ENCODE results near the gene ELAVL2.

The ELAVL2 gene

DNA sequence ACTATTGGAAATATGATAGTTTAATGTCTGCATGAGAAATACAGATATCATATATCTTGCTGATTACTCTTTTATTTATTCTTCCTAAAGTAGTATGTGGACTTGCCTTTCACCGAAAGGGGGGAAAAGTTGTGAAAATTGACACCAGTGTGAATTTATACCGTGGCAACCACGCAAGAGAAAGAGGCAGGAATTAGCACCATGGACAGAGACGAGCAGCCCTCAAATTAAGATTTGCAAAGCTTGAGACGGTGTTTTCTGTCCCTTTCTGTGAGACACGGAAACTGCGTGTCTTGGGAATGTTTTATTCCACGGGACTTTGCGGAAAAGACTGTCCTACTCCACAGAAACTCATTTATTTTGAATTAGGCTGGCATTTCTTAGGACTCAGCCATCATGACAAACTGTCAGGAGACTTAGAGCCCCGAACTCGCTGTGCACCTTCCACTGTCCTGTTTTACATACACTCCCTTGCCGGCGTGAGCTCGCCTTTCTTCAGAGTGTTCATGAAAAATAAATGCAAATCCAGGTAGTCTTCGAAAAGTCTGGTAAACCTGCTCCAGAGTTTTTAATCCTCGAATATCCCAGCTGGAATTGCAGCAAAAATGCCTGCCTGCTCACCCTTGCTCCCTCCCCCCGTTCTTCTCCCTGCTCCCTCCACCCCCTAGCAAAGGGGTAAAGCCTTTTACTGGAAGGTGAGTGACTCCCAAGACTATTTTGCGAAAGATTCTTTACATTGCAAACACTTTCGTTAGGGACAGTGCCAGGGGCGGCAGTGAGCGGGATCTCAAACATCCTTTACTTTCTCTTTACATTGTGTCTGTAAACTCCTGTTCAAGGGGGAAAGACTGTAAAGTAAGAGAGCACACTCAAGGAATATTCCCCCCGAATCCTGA, 3.8 kb upstream of the ELAVL2 start:
- no peak for TF ChIP-seq HDGF (IDR thresholded peaks at IDR 0.05; ENCODE audit: borderline replicate concordance)
- no peak for TF ChIP-seq BHLHE40 (IDR thresholded peaks at IDR 0.05; ENCODE audit: borderline replicate concordance)
- no peak for TF ChIP-seq CTBP1 (IDR thresholded peaks at IDR 0.05; ENCODE audit: borderline replicate concordance)
- TF ChIP-seq, protein P1, sequence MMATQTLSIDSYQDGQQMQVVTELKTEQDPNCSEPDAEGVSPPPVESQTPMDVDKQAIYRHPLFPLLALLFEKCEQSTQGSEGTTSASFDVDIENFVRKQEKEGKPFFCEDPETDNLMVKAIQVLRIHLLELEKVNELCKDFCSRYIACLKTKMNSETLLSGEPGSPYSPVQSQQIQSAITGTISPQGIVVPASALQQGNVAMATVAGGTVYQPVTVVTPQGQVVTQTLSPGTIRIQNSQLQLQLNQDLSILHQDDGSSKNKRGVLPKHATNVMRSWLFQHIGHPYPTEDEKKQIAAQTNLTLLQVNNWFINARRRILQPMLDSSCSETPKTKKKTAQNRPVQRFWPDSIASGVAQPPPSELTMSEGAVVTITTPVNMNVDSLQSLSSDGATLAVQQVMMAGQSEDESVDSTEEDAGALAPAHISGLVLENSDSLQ (IDR thresholded peaks at IDR 0.05), result no peak
- TF ChIP-seq NFRKB (IDR thresholded peaks at IDR 0.05), result no peak
- TF ChIP-seq SUZ12 (IDR thresholded peaks at IDR 0.05), result no peak
- no peak for TF ChIP-seq TARDBP (IDR thresholded peaks at IDR 0.05)
- no peak for TF ChIP-seq FOXM1 (IDR thresholded peaks at IDR 0.05; ENCODE audit: borderline replicate concordance)
- TF ChIP-seq ELF4 (IDR thresholded peaks at IDR 0.05), result no peak
- no peak for TF ChIP-seq FOXA1 (IDR thresholded peaks at IDR 0.05)
- no peak for TF ChIP-seq FOXK2 (IDR thresholded peaks at IDR 0.05)
- no peak for TF ChIP-seq L3MBTL2 (conservative IDR thresholded peaks at IDR 0.05)
- no peak for TF ChIP-seq ZNF384 (IDR thresholded peaks at IDR 0.05)
- TF ChIP-seq ARNT (IDR thresholded peaks at IDR 0.05), result no peak
- no peak for TF ChIP-seq SP1 (IDR thresholded peaks at IDR 0.05)
- no peak for TF ChIP-seq LEF1 (IDR thresholded peaks at IDR 0.05; ENCODE audit: borderline replicate concordance)
- POLR2A ChIA-PET, result no interaction called here
- DNase-seq (ENCODE audit: extremely low spot score), result no peak
- CTCF ChIA-PET, result interaction anchor here (0.5 kb wide), 1 partner anchor 1413 kb away, joined by 3 read pairs; no protein-coding TSS in a partner anchor

DNA sequence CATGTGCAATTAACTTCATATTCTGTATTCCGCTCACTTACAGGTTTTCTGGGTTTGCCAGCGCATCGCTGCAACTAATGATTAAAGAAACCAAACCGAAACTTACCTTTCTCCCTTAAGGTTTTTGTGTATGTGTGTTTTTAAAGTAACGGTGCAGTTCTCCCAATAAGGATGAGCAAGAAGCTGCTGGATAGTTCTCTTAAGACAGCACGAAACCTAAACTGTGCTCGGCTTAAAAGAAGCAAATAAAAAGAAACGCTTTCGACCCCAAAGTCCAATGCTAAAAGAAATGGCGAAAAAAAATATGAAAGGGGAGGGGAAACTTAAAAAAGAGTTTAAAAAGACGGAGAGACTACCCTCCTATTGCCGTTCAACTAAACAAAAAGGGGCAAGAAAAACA, 340 bp downstream of the ELAVL2 start:
- ChIA-PET POLR2A (interaction anchor here (1.0 to 1.4 kb wide), 3 partner anchors 12 to 93 kb away, joined by 3 to 4 read pairs (median 3); no protein-coding TSS in a partner anchor), CTCF (no interaction called here)
- no peak for DNase-seq (ENCODE audit: extremely low spot score)
- TF ChIP-seq ELF4 (IDR thresholded peaks at IDR 0.05) (no peak), HDGF (IDR thresholded peaks at IDR 0.05; ENCODE audit: borderline replicate concordance) (no peak), CTBP1 (IDR thresholded peaks at IDR 0.05; ENCODE audit: borderline replicate concordance) (no peak), FOXA1 (IDR thresholded peaks at IDR 0.05) (no peak), ZNF384 (IDR thresholded peaks at IDR 0.05) (no peak), L3MBTL2 (conservative IDR thresholded peaks at IDR 0.05) (no peak), SP1 (IDR thresholded peaks at IDR 0.05) (no peak), FOXK2 (IDR thresholded peaks at IDR 0.05) (no peak), SUZ12 (IDR thresholded peaks at IDR 0.05) (no peak)
- TF ChIP-seq, protein P1 (IDR thresholded peaks at IDR 0.05), result no peak

DNA sequence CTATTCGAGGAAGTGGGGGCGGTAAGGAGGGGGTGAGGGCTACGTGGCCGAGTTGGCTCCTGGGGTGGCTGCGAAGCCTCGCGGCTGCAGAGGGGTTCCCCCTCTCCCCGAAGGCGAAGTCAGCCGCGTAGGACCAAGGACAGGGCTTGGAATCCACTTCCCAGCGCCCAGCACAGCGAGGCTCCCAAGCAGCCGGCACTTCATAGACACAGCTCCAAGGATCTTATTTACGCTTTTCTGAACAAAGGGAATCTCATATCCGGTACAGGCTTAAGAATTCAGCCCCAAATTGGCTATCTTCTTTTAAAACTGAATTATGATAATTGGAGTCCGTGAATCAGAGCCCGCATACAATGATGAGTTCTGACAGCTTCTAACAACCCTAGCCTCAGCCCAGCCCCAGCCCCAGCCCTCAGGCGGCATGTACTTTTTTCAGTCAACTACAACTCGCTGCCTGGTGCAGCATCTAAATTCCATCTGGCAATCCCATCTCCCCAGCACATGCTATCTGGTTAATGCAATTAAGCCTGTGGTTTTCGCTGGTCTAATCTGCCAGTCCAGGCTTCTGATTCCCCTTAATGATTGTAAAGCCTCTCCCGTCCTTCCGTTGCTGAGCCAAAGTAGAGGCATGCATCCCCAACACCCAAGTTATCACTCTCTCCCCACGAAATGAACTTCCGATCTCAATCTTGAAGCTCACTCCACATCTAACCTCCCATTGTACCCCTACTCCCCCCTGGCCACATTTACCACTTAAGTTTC, 1.0 kb downstream of the ELAVL2 start:
- TF ChIP-seq L3MBTL2 (conservative IDR thresholded peaks at IDR 0.05) (peak; percentile 17; the same call in 1 of the 2 replicates), BHLHE40 (IDR thresholded peaks at IDR 0.05; ENCODE audit: borderline replicate concordance) (no peak), NFRKB (IDR thresholded peaks at IDR 0.05) (no peak)
- ChIA-PET CTCF (interaction anchor here (0.8 kb wide), 1 partner anchor 53 kb away, joined by 3 read pairs; no protein-coding TSS in a partner anchor), POLR2A (no interaction called here)
- DNase-seq (ENCODE audit: extremely low spot score), result no peak

DNA sequence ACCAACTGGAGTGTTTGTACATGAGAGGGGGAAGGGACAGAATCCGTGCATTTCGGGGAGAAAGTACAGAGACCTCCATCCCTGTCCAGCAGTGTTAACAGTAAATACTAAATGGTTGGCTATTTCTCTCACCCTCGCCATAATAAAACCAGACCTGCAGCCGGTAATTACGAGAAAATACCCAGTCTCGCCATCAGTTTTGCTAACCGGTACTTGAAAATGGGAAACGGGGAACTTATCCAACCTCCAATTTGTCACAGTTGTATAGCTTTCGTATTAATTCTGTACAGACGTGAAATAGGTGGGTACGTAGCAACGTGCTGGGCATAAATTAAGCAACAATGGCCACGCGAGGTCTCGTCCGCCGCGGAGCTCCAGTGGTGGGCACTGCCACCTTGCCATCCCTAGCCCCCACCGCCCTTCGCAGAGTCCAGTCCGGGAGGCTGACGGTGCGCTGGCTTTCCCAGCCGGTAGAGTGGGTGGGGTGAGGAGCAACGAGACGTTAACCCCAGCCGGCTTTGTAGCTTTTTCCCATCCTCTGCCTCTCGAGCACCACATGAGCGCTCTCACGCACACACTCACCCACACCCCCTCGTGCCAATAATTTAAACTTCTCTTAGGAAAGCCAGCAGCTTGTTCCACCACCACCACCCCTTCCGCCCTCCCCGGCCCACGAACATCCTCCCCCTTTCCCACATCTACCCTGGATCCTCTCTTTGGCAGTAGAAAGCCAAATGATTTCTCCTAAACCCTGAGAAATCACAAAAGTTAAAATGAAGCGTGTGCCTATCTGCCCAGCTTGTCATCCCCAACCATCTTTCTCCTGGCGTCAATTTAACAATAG, 1.8 kb downstream of the ELAVL2 start:
- CTCF ChIA-PET, result interaction anchor here (0.8 kb wide), 1 partner anchor 52 kb away, joined by 3 read pairs; no protein-coding TSS in a partner anchor
- no peak for DNase-seq (ENCODE audit: extremely low spot score)
- POLR2A ChIA-PET, result no interaction called here
- TF ChIP-seq FOXK2 (IDR thresholded peaks at IDR 0.05) (no peak), L3MBTL2 (conservative IDR thresholded peaks at IDR 0.05) (no peak), ARNT (IDR thresholded peaks at IDR 0.05) (no peak), LEF1 (IDR thresholded peaks at IDR 0.05; ENCODE audit: borderline replicate concordance) (no peak), NFRKB (IDR thresholded peaks at IDR 0.05) (no peak), ELF4 (IDR thresholded peaks at IDR 0.05) (no peak), BHLHE40 (IDR thresholded peaks at IDR 0.05; ENCODE audit: borderline replicate concordance) (no peak), FOXA1 (IDR thresholded peaks at IDR 0.05) (no peak)
- TF ChIP-seq, protein P1 (IDR thresholded peaks at IDR 0.05), result no peak

DNA sequence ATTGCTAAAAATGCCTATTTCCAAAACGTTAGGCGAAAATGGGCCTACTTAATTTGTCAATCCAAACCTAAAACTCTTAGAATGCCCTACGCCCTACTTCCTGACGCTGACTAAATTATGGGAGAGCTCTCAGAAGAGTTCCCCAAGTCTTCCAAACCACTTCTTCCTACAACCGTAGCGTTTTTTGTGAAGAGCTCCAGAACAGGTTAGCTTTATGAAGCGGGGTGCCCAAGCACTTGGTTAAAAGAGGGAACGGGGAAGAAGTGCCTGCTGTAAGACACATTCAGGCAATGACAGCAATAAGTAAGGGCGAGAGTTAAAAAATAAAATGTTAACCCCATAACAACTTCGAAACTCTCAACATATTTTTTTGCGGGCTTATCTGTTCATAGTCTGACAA, 2.8 kb downstream of the ELAVL2 start:
- DNase-seq (ENCODE audit: extremely low spot score), result no peak

More for the DNA sequence above, 2.8 kb downstream of the ELAVL2 start:
- ChIA-PET CTCF (no interaction called here), POLR2A (no interaction called here)
- no peak for TF ChIP-seq LEF1 (IDR thresholded peaks at IDR 0.05; ENCODE audit: borderline replicate concordance)
- TF ChIP-seq, protein P1 (IDR thresholded peaks at IDR 0.05), result no peak
- TF ChIP-seq CTBP1 (IDR thresholded peaks at IDR 0.05; ENCODE audit: borderline replicate concordance), result no peak
- no peak for TF ChIP-seq FOXK2 (IDR thresholded peaks at IDR 0.05)
- TF ChIP-seq SUZ12 (IDR thresholded peaks at IDR 0.05), result no peak
- no peak for TF ChIP-seq FOXA1 (IDR thresholded peaks at IDR 0.05)
